Stomach (tissue), 4 donors: ENCODE measurements around the gene CEP89.

Source experiments
- POLR2A ChIP-seq, 4 donors: fragments of 450-650 bp; IDR thresholded peaks; one replicate each; pipeline ENCODE4 v1.6.1; 2016; ENCODE audit warnings: antibody characterized with exemption in 4 of 4, control low read depth in 2 of 4, mild to moderate bottlenecking in 1 of 4, moderate library complexity in 1 of 4
- POLR2AphosphoS5 ChIP-seq, 3 donors: sonication (generic); formaldehyde crosslinking; IDR thresholded peaks; one replicate each; pipeline ENCODE4 v1.6.1; 2016; ENCODE audit warnings: antibody characterized with exemption in 3 of 3

DNA sequence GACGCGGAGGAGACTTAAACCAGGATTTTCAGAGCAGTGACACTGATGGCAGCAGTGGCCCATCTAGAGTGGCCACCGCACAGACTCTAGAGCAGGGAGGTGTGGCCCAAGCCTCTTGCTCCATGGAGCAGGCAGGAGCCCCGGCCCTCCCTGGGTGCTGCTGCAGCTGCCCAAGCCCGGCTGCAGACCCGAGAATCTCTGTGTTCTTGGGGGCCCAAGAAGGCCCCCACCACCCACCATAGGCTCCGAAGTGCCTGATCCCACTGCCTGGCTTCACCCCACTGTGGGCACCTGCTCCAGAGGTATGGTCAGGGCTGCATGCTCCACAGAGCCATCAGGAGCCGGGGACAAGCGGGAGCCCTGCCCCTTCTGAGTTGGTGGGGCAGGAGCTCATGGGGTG lies 36.1 kb downstream of the CEP89 start:
- no peak for TF ChIP-seq POLR2AphosphoS5 (IDR thresholded peaks at IDR 0.05)
- TF ChIP-seq POLR2A (IDR thresholded peaks at IDR 0.05): no peak
